Muscle layer of duodenum (tissue), 2 donors: ENCODE data around the gene DDAH1.

ENCODE experiments used
- H3K27ac ChIP-seq: one replicate; pipeline ENCODE4 v1.7.0; 2013; ENCODE audit warnings: mild to moderate bottlenecking, low read length
- H3K27me3 ChIP-seq: one replicate; pipeline ENCODE4 v1.7.0; 2013; ENCODE audit warnings: low read depth, mild to moderate bottlenecking, control low read depth, low read length
- H3K36me3 ChIP-seq, 2 donors: one replicate each; pipeline ENCODE4 v1.7.0; 2013; ENCODE audit warnings: low read length in 2 of 2, control low read depth in 1 of 2, mild to moderate bottlenecking in 1 of 2; ENCODE audit not compliant: insufficient read depth in 2 of 2, control insufficient read depth in 1 of 2
- H3K4me1 ChIP-seq, 2 donors: one replicate each; pipeline ENCODE4 v1.7.0; 2013; ENCODE audit warnings: low read length in 2 of 2, mild to moderate bottlenecking in 2 of 2, control low read depth in 1 of 2, moderate library complexity in 1 of 2; ENCODE audit not compliant: insufficient read depth in 2 of 2, control insufficient read depth in 1 of 2
- H3K4me3 ChIP-seq, 2 donors: one replicate each; pipeline ENCODE4 v1.7.0; 2013; ENCODE audit warnings: low read length in 2 of 2, low read depth in 1 of 2, mild to moderate bottlenecking in 1 of 2
- H3K9me3 ChIP-seq, 2 donors: one replicate each; pipeline ENCODE4 v1.7.0; 2013; ENCODE audit warnings: low read length in 2 of 2, control low read depth in 1 of 2, mild to moderate bottlenecking in 1 of 2; ENCODE audit not compliant: control insufficient read depth in 1 of 2
- donor health status: healthy.

Gene DDAH1

GRCh38 chr1:85490270-85490985 lies 25.5 kb upstream of the DDAH1 start:
- Histone ChIP-seq H3K36me3 (no peaks in the 10 kb centered on the region), H3K27ac (no peak overlapping the region), H3K4me1 (no peaks in the 10 kb centered on the region), H3K27me3 (no peaks in the 10 kb centered on the region), H3K4me3 (no peak overlapping the region), H3K9me3 (no peaks in the 10 kb centered on the region)

GRCh38 chr1:85488126-85488525 lies 23.2 kb upstream of the DDAH1 start:
- Histone ChIP-seq H3K9me3 (no peaks in the 10 kb centered on the region), H3K27ac (no peak overlapping the region), H3K4me3 (no peak overlapping the region), H3K36me3 (no peaks in the 10 kb centered on the region), H3K4me1 (no peaks in the 10 kb centered on the region), H3K27me3 (no peaks in the 10 kb centered on the region)

DNA sequence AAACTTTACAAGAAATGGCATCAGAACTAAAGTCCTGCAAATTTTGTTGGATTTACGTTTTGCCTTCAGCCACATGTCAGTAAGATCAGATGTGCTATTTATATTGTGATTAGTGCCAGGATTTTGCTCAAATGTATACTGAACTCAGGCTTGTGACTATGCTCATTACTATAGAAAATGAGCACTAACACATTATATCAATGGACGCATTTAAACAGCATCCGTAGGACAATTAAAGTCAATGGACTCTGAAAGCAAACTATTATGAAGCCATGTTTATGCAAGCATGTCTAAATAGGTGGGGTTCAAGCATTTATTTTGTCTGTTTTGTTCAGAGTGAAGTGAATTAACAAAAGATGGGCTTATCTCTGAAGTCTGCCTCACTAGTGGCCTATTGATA lies 20.6 kb upstream of the DDAH1 start:
- Histone ChIP-seq H3K27me3 (no peaks in the 10 kb centered on the region), H3K36me3 (no peaks in the 10 kb centered on the region), H3K27ac (no peak overlapping the region), H3K9me3 (no peaks in the 10 kb centered on the region), H3K4me1 (no peaks in the 10 kb centered on the region), H3K4me3 (no peak overlapping the region)

- H3K36me3 ChIP-seq, result no peaks in the 10 kb centered on the region
- no peak overlapping the region for H3K27ac ChIP-seq
- no peaks in the 10 kb centered on the region for H3K27me3 ChIP-seq
- no peaks in the 10 kb centered on the region for H3K9me3 ChIP-seq
- no peak overlapping the region for H3K4me3 ChIP-seq
- H3K4me1 ChIP-seq, result no peaks in the 10 kb centered on the region
Measured at GRCh38 chr1:85484716-85485115, 19.8 kb upstream of the DDAH1 start.

GRCh38 chr1:85484264-85484663 lies 19.3 kb upstream of the DDAH1 start:
- H3K9me3 ChIP-seq, result no peaks in the 10 kb centered on the region
- H3K4me1 ChIP-seq, result no peaks in the 10 kb centered on the region
- no peak overlapping the region for H3K27ac ChIP-seq
- no peaks in the 10 kb centered on the region for H3K27me3 ChIP-seq
- no peak overlapping the region for H3K4me3 ChIP-seq
- no peaks in the 10 kb centered on the region for H3K36me3 ChIP-seq

GRCh38 chr1:85481688-85482087 lies 16.7 kb upstream of the DDAH1 start:
- H3K27ac ChIP-seq, result no peak overlapping the region
- no peaks in the 10 kb centered on the region for H3K27me3 ChIP-seq
- H3K4me1 ChIP-seq, result no peaks in the 10 kb centered on the region
- H3K4me3 ChIP-seq, result no peak overlapping the region
- H3K9me3 ChIP-seq, result no peaks in the 10 kb centered on the region
- no peaks in the 10 kb centered on the region for H3K36me3 ChIP-seq

GRCh38 chr1:85480566-85480965 lies 15.6 kb upstream of the DDAH1 start:
- Histone ChIP-seq H3K36me3 (no peaks in the 10 kb centered on the region), H3K4me3 (no peak overlapping the region), H3K4me1 (no peaks in the 10 kb centered on the region), H3K27ac (no peak overlapping the region), H3K9me3 (no peaks in the 10 kb centered on the region), H3K27me3 (no peaks in the 10 kb centered on the region)

DNA sequence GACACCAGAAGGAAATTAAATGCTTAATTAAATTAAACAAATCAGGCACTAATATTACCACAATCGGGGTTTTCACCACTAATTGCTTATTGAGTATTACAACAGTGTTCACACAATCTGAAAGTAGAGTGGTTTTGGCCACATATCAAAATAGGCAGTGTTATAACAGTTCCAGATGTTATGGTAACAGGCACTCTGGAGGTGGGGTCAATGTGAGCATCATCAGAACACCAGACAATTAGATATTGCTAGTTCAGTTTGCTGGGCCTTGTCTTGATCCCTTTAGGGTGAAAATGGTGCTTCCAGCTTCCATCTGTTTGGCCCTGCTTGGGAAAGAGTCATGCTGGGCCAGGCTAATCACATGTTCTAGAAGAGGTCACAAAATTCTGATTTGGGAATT lies 14.5 kb upstream of the DDAH1 start:
- no peaks in the 10 kb centered on the region for H3K9me3 ChIP-seq
- no peaks in the 10 kb centered on the region for H3K4me1 ChIP-seq
- no peaks in the 10 kb centered on the region for H3K27me3 ChIP-seq
- H3K36me3 ChIP-seq, result no peaks in the 10 kb centered on the region
- no peak overlapping the region for H3K27ac ChIP-seq
- H3K4me3 ChIP-seq, result no peak overlapping the region

GRCh38 chr1:85478366-85478765 lies 13.4 kb upstream of the DDAH1 start:
- Histone ChIP-seq H3K4me3 (no peak overlapping the region), H3K27me3 (no peaks in the 10 kb centered on the region), H3K36me3 (no peaks in the 10 kb centered on the region), H3K27ac (no peak overlapping the region), H3K4me1 (no peaks in the 10 kb centered on the region), H3K9me3 (no peaks in the 10 kb centered on the region)

- no peak overlapping the region for H3K27ac ChIP-seq
- H3K36me3 ChIP-seq, result no peaks in the 10 kb centered on the region
- H3K27me3 ChIP-seq, result no peaks in the 10 kb centered on the region
- H3K4me3 ChIP-seq, result no peak overlapping the region
- no peaks in the 10 kb centered on the region for H3K9me3 ChIP-seq
- H3K4me1 ChIP-seq, result no peaks in the 10 kb centered on the region
Measured at GRCh38 chr1:85475055-85475454, 10.1 kb upstream of the DDAH1 start.

DNA sequence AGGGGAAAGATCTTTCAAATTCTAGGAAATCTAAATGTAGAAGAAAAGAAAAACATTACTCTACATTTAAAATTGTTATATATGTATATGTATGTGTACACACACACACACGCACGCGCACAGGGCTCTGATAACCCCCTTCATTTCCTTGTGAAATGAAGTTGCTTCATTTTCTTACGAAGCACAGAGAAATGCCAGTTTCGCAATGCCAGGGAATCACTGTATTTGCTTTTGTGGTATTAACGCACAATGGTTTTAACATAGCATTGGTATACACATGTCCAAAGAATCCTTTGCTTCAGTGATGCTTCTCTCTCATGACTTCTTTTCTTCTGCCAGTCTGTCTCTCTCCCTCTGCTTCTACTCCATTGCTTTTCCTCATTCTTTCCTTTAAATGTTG lies 8.4 kb upstream of the DDAH1 start:
- Histone ChIP-seq H3K27me3 (no peaks in the 10 kb centered on the region), H3K4me1 (no peaks in the 10 kb centered on the region), H3K27ac (no peak overlapping the region)

DNA sequence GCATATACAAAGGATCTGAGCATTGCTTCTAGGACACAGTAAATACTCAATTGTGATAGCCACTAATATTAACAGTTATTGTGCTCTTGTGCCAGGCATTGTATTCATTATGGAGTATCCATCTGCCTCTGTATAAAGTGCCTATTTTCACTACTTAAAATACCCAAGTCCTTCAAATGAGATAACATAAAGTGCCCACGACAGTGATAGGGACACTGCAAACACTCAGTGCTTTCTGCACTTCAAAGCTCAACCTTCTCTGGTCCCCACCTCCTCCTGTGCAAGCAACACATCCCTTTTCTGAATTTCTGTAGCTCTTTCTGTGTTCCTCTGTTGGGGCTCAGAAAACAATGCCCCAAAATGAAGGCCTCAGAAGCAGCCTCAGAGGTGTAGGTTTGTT lies 6.6 kb upstream of the DDAH1 start:
- H3K27me3 ChIP-seq, result no peaks in the 10 kb centered on the region
- no peaks in the 10 kb centered on the region for H3K36me3 ChIP-seq
- H3K4me1 ChIP-seq, result no peaks in the 10 kb centered on the region

More for the DNA sequence above, 8.4 kb upstream of the DDAH1 start:
- no peaks in the 10 kb centered on the region for H3K36me3 ChIP-seq
- H3K4me3 ChIP-seq, result no peak overlapping the region
- no peaks in the 10 kb centered on the region for H3K9me3 ChIP-seq

More for the DNA sequence above, 6.6 kb upstream of the DDAH1 start:
- H3K27ac ChIP-seq, result no peak overlapping the region
- no peak overlapping the region for H3K4me3 ChIP-seq
- H3K9me3 ChIP-seq, result no peaks in the 10 kb centered on the region
